Activated gamma-delta T cell treated with anti-CD3 and anti-CD28 coated beads, Interleukin-2, amount 50 U/mL, for 16 hours (primary cell): ENCODE data around the gene SSNA1.
A peak's percentile ranks its signal among the peaks of the same experiment; 100 is the strongest.
"Not testable (repeated sequence)": the region's sequence is repeated elsewhere in the genome, so short reads cannot be mapped to it uniquely, and the experiment has no call there.

Experiments
- DNase-seq: peaks from one replicate; pipeline ENCODE4 v3.0.0-alpha.2; 2020; ENCODE audit warnings: low read depth

SSNA1 gene

GRCh38 chr9:137233143-137233980 lies 44.9 kb downstream of the SSNA1 start:
- DNase-seq, result no peak

GRCh38 chr9:137234055-137234697 lies 45.7 kb downstream of the SSNA1 start:
- DNase-seq, result no peak

- no peak for DNase-seq
These were observed 46.4 kb downstream of the SSNA1 start for GRCh38 chr9:137234758-137235423.

- DNase-seq, result no peak
These were observed 47.2 kb downstream of the SSNA1 start for GRCh38 chr9:137235424-137236237.

GRCh38 chr9:137236238-137236935 lies 47.9 kb downstream of the SSNA1 start:
- DNase-seq, result peak; percentile 87

- DNase-seq, result no peak
These were observed 48.5 kb downstream of the SSNA1 start for GRCh38 chr9:137236936-137237421.

- no peak for DNase-seq
These were observed 49.6 kb downstream of the SSNA1 start for GRCh38 chr9:137237759-137238726.

- DNase-seq, result not testable (repeated sequence)
These were observed 51.2 kb downstream of the SSNA1 start for GRCh38 chr9:137239541-137240200.
